A673 (cell line): ENCODE measurements around the gene MT1H. TPM values are rescaled to one million over a fixed set of nuclear protein-coding genes. Genes with fewer than 3 reads are reported as not detected.

Source experiments
- total RNA-seq: library from RNA; stranded (reverse); gene quantifications from 2 replicates; pipeline ENCODE4 v1.2.3, GENCODE V29; 2021

MT1H gene
- total RNA-seq, 1 experiment from 2014 or later, result 2.4 TPM

Other genes starting within 250 kb of the MT1H start
- 48.1 and 51.3 TPM in 2 replicates for gene AMFR, start 244.3 kb upstream of the MT1H start, total RNA-seq
- 220 and 231 TPM in 2 replicates for gene NUDT21, start 218.5 kb upstream of the MT1H start, total RNA-seq
- 68.4 and 78.1 TPM in 2 replicates for gene OGFOD1, start 218.3 kb upstream of the MT1H start, total RNA-seq
- gene BBS2, start 149.8 kb upstream of the MT1H start, total RNA-seq, result 19.4 and 22.1 TPM in 2 replicates
- gene MT4, start 104.7 kb upstream of the MT1H start, total RNA-seq, result not detected in 2 replicates
- not detected in 2 replicates for gene MT3, start 80.3 kb upstream of the MT1H start, total RNA-seq
- gene MT2A, start 61.2 kb upstream of the MT1H start, total RNA-seq, result 81.8 and 218 TPM in 2 replicates
- gene MT1E, start 44.0 kb upstream of the MT1H start, total RNA-seq, result 21.6 and 50.6 TPM in 2 replicates
- 0.49 TPM in 1 of 2 replicates, not detected in the other for gene MT1M, start 37.2 kb upstream of the MT1H start, total RNA-seq
- not detected in 2 replicates for gene MT1A, start 31.1 kb upstream of the MT1H start, total RNA-seq
- not detected in 2 replicates for gene MT1B, start 17.9 kb upstream of the MT1H start, total RNA-seq
- gene MT1F, start 11.9 kb upstream of the MT1H start, total RNA-seq, result 7.7 and 26.9 TPM in 2 replicates
- gene MT1G, start 1.7 kb upstream of the MT1H start, total RNA-seq, result 10.8 and 48.8 TPM in 2 replicates
- 30.0 and 74.3 TPM in 2 replicates for gene MT1X, start 12.7 kb downstream of the MT1H start, total RNA-seq
- 153 and 155 TPM in 2 replicates for gene NUP93, start 60.3 kb downstream of the MT1H start, total RNA-seq
- gene SLC12A3, start 195.4 kb downstream of the MT1H start, total RNA-seq, result not detected in 2 replicates